HS-27A (cell line): ENCODE data around the gene SCLY.
"Not testable (repeated sequence)": the region's sequence is repeated elsewhere in the genome, so short reads cannot be mapped to it uniquely, and the experiment has no call there.

Source experiments
- DNase-seq: peaks from one replicate; pipeline ENCODE4 v3.0.0-alpha.2; 2012; ENCODE audit warnings: low read depth, missing footprints

The SCLY gene

GRCh38 chr2:238060542-238061314 is at the start of gene SCLY:
Gene SCLY (plus strand): TSS chr2:238061001. CDS start chr2:238061055, 54 bp downstream.
- DNase-seq: peak; percentile 50

GRCh38 chr2:238013806-238014205 is 47.0 kb upstream of the SCLY start:
- no peak for DNase-seq

GRCh38 chr2:238015705-238016104 is 45.1 kb upstream of the SCLY start:
- DNase-seq: no peak

GRCh38 chr2:238016526-238016925 is 44.3 kb upstream of the SCLY start:
- DNase-seq: no peak

GRCh38 chr2:238019962-238020361 is 40.8 kb upstream of the SCLY start:
- no peak for DNase-seq

GRCh38 chr2:238020816-238021215 is 40.0 kb upstream of the SCLY start:
- DNase-seq: no peak

GRCh38 chr2:238021327-238021726 is 39.5 kb upstream of the SCLY start:
- DNase-seq: no peak

- DNase-seq: no peak
These were observed 38.1 kb upstream of the SCLY start for GRCh38 chr2:238022594-238023157.

- no peak for DNase-seq
These were observed 37.2 kb upstream of the SCLY start for GRCh38 chr2:238023608-238024007.

- no peak for DNase-seq
These were observed 35.8 kb upstream of the SCLY start for GRCh38 chr2:238024986-238025385.

- no peak for DNase-seq
These were observed 35.0 kb upstream of the SCLY start for GRCh38 chr2:238025741-238026360.

GRCh38 chr2:238027058-238027457 is 33.7 kb upstream of the SCLY start:
- DNase-seq: no peak

- no peak for DNase-seq
These were observed 33.0 kb upstream of the SCLY start for GRCh38 chr2:238027591-238028415.

GRCh38 chr2:238029853-238030252 is 30.9 kb upstream of the SCLY start:
- no peak for DNase-seq

GRCh38 chr2:238030422-238031155 is 30.2 kb upstream of the SCLY start:
- no peak for DNase-seq

- no peak for DNase-seq
These were observed 29.1 kb upstream of the SCLY start for GRCh38 chr2:238031751-238032150.

GRCh38 chr2:238032755-238033337 is 28.0 kb upstream of the SCLY start:
- DNase-seq: no peak

- DNase-seq: not testable (repeated sequence)
These were observed 26.8 kb upstream of the SCLY start for GRCh38 chr2:238033991-238034390.

- no peak for DNase-seq
These were observed 22.6 kb upstream of the SCLY start for GRCh38 chr2:238038203-238038602.

GRCh38 chr2:238039151-238039550 is 21.6 kb upstream of the SCLY start:
- no peak for DNase-seq

GRCh38 chr2:238039985-238040384 is 20.8 kb upstream of the SCLY start:
- DNase-seq: no peak
